GM19468 (cell line): ENCODE data around the gene CACNA2D4.

Experiments
- ATAC-seq: cut with Tn5 transposase; IDR thresholded peaks from one replicate; pipeline ENCODE4 v1.9.1; 2021; ENCODE audit warnings: mild to moderate bottlenecking, moderate library complexity, moderate number of reproducible peaks; ENCODE audit not compliant: unreplicated experiment; ENCODE audit errors: extremely low read depth

The CACNA2D4 gene

DNA sequence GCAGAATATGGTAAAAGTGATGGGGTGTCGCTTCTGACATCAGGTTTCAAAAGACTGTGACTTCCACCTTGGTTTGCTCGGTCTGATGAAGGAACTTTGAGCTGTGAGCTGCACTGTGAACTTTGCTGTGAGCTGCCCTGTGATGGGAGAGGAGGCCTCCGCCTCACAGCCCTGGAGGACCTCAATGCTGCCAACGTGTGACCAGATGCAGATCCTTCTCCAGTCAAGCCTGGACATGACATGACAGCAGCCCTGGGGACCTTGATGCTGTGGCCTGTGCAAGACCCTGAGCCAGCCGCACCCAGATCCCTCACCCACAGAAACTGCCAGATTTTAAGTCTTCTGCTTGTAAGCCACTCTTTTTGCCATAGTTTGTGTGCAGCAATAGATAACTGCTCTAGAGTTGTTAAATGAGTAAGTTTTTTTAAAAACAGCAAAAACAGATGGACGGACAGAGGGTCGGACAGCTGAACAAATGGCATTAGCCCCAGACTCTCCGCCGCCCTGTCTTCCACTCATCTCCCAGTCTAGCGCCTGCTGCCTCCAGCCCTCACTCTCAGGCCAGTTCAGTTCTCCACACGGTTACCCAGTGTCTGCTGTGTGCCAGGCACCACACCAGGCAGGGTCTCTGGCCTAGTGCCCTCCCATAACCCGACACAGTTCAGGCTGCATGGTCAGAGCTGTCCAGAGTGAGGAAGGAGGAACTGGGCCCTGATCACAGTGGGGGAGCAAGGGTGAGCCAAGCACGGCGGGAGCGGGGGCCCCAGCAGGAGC is 111.2 kb downstream of the CACNA2D4 start:
- ATAC-seq: no peak

DNA sequence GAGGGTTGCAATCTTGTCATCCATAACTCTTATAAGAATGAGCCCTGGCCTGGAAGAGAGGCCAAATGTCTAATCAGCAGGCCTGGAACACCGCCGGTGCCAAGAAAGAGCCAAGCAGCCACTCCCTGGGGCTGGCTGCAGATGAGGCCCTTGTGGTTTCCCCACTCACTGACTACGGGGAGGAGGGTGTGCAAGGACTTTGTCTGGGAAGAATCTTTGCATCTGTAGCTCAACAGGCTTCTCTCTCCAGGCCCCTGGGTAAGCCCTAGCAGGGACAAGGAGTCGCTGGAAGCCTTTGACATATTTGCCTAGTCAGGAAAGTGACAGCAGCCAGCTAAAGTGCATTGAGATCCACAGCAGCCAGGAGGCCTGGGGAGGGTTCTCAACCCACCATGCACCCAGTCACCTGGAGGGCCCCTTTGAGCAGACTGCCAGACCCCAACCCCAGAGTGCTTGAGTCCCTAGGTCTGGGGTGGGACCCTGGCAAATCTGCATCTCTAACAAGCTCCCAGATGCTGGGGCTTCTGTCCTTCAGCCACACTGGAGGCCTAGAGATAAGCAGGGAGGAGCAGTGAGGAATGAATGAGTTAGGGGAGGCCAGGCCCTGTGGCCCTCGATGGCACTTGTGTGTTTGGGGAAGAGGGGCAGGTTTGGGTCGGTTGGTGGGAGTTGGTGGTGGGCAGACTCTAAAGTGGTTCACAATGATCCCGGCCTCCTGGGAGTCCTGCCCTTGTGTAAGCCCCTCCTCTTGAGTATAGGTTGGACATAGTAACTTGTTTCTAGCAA is 112.0 kb downstream of the CACNA2D4 start:
- no peak for ATAC-seq

DNA sequence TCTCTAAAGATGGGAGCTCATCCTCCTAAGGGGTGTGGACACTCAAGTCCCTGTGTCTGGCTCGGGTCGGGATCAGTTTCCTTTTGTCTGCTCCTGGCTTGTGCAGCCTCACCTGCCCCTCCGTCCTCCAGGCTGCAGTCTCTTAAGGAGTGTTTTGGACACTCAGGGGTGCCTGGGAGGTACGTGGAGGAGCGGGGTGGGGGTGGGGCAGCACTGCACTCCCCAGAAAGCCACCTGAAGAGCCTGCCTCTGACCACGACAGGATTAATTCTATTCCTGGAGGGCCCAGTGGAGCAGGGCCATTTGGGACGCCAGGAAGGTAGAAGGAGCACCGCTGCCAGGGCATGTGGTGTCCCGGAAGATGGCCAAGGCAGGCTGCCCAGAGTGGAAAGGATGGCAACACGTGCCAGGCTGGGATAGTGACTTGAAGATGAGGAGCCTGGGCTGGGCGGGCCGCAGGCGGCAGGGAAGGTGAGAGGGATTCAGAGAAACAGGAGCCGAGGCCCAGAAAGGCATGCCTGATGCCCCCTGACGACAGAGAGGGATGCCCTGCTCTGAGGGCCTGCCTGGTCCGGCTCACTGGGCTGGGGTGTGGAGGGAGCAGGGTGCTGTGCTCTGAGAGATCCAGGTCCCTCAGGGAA is 112.9 kb downstream of the CACNA2D4 start:
- no peak for ATAC-seq

DNA sequence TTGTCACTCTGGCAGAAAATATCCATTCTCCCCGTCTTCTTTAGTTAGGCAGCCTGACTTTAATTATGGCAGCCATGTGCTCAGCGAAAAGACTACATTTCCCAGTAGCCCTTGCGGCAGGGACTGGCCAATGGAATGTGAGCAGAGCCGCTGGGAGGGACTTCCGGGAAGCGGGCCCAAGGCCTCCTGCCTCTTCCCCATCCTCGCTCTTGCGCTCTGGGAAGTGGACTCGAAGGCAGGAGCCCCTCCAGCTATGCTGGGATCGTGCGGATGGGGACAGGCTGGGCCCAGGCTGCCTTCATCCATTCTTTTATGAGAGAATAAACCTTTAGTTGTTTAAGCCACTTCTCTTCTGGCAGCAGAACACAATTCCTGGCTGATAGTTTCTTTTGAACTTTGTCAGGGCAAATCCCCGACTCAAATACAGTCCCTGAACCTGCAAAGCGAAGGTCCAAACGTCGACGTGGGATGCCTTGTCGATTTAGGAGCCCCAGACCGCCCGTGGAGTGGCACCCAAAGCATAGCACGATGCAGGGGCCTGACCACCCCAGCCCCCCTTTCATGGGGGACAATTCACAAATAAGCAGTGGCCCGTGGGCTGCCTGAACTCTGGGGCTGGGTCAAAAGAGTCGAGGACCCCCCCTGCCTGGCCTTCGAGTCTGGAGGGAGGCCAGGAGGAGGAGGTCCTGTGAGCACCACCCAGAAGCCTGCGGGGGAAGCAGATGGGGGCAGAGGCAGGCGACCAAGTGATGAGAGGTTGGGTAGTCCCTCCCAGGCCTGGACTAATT is 113.7 kb downstream of the CACNA2D4 start:
- peak; percentile 46 for ATAC-seq

DNA sequence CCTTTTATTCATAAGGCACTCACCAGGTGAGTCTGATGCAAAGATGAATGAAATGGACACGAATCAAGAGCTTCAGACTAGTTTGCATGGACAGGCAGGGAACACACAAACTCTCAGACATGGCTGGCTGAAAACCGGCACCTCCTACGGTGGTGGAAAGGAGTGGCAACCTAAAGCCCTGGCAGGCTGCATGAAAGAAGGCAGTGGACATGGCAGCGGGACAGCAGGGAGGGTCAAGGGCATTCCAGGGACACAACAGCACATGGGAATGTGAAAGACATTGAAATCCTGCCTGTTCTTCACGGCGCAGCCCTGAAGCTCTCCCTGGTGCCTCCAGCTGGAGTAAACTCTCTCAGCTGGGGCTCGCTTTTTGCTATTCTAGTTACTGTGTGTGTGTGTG is 114.7 kb downstream of the CACNA2D4 start:
- no peak for ATAC-seq

DNA sequence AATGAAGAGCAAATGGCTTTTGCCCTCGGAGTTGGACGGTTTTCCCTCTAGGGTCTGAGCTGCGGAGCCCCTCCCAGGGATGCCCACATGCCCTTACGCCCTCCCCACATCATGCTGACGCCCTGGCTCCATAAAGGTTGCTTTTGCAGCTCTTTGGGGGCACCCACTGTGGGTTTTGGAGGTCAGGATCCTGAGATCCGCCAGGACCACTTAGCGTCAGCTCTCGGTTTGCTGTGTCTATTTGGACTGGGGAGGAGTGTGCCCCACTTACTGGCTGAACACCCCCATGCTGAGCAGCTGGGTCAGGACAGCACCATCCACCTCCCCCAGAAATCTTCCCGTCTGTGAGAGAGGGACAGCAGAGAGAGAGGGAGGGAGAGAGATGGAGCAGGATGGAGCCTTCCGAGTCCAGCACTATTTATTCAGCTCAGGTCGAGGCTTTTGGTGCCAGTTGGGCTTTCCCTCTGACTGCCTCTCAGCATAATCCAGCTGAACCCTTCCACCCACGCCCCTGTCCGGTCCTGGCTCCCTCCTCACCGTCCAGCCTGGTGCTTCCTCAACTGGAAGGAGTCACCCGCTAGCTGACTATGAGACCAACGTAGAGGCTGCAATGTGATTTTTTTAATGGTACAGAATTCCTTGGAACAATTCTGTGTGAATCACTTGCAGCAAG is 117.0 kb downstream of the CACNA2D4 start:
- ATAC-seq: no peak

DNA sequence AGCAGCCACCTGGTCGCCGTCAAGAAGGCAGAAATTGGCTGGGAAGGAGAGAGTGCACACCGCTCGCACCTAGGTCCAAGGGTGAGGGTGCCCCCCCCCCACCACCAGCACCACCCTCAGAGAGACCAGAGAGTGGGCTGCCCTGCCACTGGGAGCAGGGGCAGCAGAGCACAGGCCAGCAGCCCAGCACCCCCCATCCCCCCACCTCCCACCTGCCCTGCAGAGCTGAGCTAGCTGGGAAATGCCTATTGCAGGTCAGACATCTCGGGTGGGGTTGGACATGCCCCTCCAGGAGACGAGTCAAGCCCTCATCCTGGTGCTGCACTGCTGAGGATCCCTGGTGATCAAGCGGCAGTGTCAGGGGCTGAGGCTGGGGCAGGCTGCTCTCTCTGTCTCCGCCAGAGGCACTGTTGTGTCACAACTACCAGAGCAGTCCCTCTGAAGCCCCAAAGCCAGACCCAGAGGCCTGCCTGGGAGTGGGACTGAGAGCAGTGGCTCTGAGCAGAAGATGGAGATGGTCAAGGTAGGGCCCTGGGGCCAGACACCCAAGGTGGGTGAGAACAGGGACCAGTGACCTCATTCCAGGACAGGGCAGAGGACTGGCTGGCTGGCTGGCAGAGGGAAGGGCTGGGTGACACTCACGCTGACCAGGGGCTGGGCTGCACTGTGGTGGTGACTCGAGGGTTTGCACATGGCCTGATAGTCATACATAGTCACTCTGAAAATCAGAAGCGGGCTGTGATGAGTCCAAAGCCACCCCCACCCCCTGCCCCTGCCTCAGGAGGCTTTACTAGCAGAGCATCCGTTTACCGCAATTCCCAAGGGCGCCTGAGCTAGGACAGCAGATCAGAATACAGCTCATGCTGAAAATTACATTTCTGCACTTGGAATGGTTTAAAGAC is 117.8 kb downstream of the CACNA2D4 start:
- no peak for ATAC-seq

DNA sequence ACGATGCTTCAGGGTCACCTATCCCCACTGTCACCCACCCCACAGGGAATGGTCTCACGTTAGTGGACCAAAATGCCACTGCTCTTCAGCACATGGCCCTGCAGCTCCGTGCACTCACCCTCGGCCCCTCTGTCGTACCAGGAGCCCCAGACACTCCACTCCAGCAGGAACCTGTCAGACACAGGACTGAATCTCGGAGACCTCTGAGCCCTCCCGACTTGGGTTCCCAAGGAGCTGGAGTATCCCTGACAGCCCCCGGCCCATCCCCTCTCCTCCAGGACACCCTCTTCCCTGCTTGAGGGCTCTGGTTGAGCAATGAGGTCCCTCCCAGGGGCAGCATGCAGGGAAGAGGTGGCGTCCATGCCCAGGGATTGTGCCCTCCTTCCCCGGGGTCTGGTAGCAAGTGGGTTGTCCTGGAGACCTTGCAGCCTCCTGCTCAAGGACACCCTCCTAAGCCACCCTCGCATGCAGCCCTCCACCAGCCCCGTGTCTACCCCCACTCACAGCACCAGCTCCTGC is 118.5 kb downstream of the CACNA2D4 start:
- no peak for ATAC-seq

DNA sequence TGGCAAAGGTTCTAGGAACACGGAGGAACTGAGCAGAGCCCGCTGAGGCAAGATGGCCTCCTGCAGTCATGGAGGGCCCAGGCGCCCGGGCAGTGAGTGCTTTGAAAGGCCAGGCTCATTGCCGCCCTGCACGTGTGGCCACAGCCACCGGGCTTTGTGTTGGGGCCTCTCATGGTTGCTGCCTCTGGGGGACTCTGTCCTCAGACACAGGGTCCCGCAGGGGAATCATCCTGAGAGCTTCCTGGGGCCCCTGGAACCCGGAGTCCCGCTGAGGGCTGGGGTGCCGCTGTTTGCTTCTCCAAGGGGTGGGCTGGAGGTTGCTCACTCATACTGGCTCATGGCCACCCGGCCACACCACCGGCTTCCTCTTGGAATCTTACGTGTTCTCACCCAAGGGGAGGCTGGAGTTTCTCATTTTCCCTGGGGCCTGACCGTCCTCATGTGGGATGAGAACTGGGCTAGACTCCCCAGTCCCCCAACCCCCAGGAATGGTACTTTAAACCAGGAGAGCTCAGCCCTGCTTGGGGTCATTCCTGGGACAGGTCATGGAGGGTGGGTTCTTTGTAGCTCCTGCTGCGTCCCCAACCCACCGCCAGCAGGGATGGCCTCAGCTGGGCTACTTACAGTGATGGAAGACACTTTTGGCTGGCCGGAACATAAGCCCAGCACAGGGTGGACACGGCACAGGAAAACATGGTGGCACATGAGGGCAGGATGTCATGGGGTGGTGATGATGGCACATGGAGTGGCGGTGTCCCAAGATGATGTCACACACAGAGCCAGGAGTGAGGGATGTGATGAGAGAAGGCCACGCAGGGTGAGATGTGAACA is 119.2 kb downstream of the CACNA2D4 start:
- no peak for ATAC-seq

DNA sequence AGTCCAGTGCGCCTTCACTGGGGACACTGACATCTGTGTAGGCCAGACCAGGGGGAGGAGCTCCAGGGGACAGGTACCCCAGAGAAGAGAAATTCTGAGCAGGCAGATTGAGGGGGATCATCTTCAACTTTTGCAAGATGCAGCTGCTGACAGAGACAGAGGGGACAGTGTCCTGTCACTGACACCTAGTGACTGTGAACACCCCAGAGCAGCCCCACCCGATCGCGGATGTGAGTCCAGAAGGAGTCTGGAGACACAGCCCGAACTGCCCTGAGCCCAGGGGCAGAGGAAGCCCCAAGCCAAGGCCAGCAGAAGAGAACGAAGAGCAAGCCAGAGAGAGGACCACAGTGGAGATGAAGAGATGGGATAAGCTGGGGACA is 119.8 kb downstream of the CACNA2D4 start:
- no peak for ATAC-seq

DNA sequence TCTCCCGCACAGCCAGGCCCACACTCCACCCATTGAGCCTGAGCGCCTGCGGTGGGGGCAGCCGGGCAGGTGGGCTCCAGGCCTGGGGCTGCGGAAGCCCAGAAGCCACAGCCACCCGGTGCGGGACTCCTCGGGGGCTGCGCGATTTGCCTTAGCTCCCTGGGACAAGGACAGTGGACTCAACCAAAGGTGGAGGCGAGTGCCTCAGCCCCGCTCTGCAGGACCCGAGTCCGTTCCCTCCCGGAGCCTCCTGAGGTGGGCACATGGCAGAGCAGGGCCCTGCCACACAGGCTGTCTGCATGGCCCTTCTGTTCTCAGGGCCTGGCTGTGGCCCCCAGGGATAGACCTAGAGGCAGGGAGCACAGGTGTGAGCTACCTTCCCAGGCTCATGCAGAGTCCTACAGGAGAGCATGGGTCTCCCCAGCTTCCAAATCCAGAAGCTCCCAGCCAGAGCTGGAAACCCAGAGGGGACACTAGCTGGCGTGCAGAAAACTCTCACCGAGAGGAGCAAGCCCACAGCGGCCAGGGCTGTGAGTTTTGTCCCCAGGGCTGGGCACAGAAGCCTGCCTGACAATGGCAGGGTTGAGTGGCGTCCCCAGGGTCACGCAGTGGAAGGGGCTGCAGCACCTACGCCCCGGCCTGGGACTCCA is 120.3 kb downstream of the CACNA2D4 start:
- ATAC-seq: no peak

DNA sequence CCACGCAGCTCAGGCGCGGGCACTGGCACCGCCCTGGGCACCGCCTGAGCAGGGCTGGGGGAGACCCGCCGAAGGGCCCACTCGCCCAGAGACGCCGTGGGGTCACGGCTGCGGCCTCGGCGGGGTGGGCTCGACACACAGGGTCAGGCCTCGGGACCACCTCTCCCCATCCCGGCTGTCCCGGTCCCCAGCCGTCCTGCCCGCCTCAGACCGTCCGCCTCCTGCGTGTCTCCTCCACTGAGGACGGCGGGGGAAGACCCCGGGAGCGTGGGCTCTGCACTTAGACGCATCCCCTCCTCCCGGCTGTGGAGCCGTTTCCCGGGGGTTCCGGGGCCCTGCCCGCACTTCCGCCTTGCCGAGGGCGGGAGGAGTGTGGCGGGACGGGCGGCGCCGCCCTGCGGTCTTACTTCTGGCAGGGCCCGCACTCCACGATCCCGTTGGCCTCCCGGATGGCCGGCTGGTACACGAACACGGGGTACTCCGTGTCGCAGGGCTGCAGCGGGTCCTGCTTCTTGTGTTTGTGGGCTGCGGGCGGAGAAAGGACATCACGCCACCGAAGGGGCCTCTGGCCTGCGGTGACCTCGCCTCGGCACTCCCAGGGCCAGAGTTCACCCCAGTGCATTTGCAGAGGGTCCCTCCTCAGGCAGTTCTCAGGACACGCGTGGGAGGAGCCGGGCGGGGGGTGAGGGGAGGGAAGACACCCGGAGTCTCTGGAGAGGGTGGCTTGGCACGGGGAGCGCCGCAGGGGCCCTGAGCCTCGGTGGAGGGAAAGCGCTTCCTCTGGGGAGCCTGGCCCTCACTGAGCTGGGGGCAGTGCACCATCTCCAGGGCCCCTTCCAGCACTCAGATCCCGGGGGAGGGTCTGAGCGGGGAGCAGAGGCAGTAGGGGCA is 121.2 kb downstream of the CACNA2D4 start:
- ATAC-seq: no peak

DNA sequence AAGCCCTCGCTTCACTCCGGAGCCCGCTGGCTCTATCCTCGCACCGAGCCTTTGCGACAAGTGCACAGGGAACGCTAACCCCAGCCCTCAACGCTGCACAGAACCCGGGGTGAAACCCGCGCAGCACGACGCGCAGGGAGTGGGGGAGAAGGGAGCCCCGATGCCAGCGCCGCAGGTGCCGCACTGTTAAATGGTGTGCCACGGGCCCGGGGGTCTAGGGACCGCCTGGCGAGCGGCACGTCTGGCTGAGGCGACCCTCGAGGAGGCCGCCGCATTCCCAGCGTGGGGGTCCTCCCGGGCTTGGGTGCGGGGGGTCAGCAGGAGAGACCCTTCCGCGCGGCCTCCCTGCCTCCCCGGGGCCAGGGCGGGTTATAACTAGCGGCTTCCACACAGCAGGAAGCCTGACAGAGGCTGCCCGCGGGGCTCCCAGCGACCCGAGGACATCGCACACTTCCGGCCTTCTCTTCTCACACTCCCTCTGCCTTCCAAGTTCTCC is 121.9 kb downstream of the CACNA2D4 start:
- ATAC-seq: no peak

DNA sequence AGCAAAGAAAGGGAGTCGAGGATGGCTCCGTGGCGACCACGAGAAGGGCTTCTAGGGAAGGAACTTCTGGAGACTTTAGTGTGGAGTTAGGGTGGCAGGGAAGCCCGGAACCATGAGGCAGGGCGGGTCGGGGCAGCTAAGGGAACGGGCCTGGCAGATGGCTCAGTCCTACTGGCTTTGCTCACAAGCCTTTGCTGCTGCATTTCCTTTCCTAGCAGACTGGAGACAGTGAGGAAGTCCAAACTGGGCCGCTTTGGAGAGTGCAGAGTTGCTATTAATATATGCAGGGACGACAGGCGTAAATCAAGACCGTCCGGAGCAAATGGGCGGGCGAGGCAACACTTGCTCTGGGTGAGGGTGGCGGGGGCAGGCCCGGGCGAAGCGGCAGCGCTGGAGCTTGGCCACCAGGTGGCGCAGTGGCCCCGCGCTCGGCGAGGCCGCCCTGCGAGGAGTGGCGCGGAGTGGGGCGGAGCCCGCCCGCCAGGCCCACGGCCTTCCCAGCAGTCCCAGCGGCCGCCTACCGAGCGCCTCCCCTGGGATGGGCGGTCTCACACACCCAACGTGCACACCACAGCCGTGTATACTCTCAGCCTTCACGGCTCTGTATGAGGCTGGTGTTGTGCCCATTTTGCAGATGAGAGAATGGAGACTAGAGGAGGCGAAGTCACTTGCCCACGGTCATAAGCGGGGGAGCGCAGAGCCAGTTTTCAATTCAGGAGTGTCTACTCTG is 122.5 kb downstream of the CACNA2D4 start:
- peak; percentile 92 for ATAC-seq

DNA sequence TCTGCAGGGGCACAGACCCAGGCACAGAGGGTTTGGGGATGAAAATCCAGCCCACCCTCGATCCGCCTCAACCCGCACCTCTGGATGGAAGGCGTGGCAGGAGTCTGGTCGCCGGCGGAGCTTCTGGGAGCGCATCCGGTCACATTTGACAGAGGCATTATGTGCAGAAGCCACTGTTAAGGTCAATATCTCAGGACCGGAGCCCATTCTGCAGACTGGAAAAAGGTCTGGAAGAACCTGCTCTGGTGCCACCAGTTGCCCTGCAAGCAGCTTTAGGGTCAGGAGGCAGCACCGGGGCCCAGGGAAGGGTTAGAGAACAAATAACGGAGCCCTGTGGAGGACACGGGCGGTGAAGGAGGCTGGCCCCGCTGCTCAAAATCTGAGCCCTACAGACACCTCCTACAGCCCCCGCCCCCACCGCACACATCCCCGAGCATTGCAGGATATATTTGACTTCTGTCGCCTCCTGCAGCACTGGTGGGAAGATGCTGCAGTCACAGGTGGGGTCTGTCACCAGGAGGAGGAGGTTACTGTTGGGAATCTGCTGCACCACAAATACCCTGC is 123.1 kb downstream of the CACNA2D4 start:
- ATAC-seq: no peak
